ENCODE results near the gene CPZ. TPM values are rescaled to one million over a fixed set of nuclear protein-coding genes. Genes with fewer than 3 reads are reported as not detected.

CPZ gene
- total RNA-seq, 6 experiments from 2014 or later, result 1.9 to 3.5 (median 2.5) TPM

GRCh38 chr4:8642651-8643321 is 50.2 kb downstream of the CPZ start:
- no peak overlapping the region for H3K27ac Mint-ChIP-seq
- DNase-seq, result no peak
- H3K9me3 Mint-ChIP-seq, result no peaks in the 10 kb centered on the region
- TF ChIP-seq CTCF (IDR thresholded peaks at IDR 0.05), result no peak
- no peak overlapping the region for H3K4me3 Mint-ChIP-seq
- peaks cover 34% of the 10 kb centered on the region for H3K27me3 Mint-ChIP-seq (ENCODE audit: insufficient read depth)
- no peaks in the 10 kb centered on the region for H3K4me1 Mint-ChIP-seq (ENCODE audit: low read depth)
- H3K36me3 Mint-ChIP-seq (ENCODE audit: low read depth), result no peaks in the 10 kb centered on the region

GRCh38 chr4:8643441-8643840 is 50.9 kb downstream of the CPZ start:
- no peak overlapping the region for H3K27ac Mint-ChIP-seq

GRCh38 chr4:8643986-8644385 is 51.4 kb downstream of the CPZ start:
- H3K27me3 Mint-ChIP-seq (ENCODE audit: insufficient read depth), result peaks cover 31% of the 10 kb centered on the region
- H3K36me3 Mint-ChIP-seq (ENCODE audit: low read depth), result no peaks in the 10 kb centered on the region
- no peaks in the 10 kb centered on the region for H3K9me3 Mint-ChIP-seq

More at GRCh38 chr4:8643441-8643840, 50.9 kb downstream of the CPZ start:
- no peaks in the 10 kb centered on the region for H3K4me1 Mint-ChIP-seq (ENCODE audit: low read depth)
- H3K9me3 Mint-ChIP-seq, result no peaks in the 10 kb centered on the region
- H3K4me3 Mint-ChIP-seq, result no peak overlapping the region
- DNase-seq, result no peak
- TF ChIP-seq CTCF (IDR thresholded peaks at IDR 0.05), result no peak
- peaks cover 31% of the 10 kb centered on the region for H3K27me3 Mint-ChIP-seq (ENCODE audit: insufficient read depth)
- H3K36me3 Mint-ChIP-seq (ENCODE audit: low read depth), result no peaks in the 10 kb centered on the region

DNA sequence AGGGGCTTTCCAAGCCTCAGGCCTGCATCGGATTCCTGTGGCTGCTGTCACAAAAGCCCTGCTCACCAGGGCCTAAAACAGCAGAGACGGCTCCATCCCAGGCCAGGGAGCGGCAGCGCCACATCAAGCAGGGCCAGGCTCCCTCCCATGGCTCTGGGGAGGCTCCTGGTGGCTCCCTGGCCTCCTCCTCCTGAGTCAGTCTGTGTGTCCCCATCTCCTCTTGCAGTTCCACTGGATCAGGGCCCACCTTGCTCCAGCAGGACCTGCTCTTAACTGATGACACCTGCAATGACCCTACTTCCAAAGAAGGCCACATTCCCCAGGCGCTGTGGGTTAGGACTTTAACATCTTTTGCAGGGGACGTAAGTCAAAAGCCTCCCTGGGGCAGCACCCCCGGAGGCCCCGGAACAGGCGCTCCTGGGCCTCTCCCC is 51.9 kb downstream of the CPZ start:
- Mint-ChIP-seq H3K9me3 (no peaks in the 10 kb centered on the region), H3K4me1 (ENCODE audit: low read depth) (no peaks in the 10 kb centered on the region), H3K27me3 (ENCODE audit: insufficient read depth) (peaks cover 33% of the 10 kb centered on the region), H3K36me3 (ENCODE audit: low read depth) (no peaks in the 10 kb centered on the region), H3K27ac (no peak overlapping the region), H3K4me3 (no peak overlapping the region)
- no peak for TF ChIP-seq CTCF (IDR thresholded peaks at IDR 0.05)
- DNase-seq, result no peak

More at GRCh38 chr4:8643986-8644385, 51.4 kb downstream of the CPZ start:
- H3K27ac Mint-ChIP-seq, result no peak overlapping the region
- H3K4me1 Mint-ChIP-seq (ENCODE audit: low read depth), result no peaks in the 10 kb centered on the region
- no peak overlapping the region for H3K4me3 Mint-ChIP-seq
- DNase-seq, result no peak
- TF ChIP-seq CTCF (IDR thresholded peaks at IDR 0.05), result no peak

GRCh38 chr4:8644966-8645752 is 52.6 kb downstream of the CPZ start:
- no peak for DNase-seq
- Mint-ChIP-seq H3K4me3 (no peak overlapping the region), H3K9me3 (no peaks in the 10 kb centered on the region), H3K27me3 (ENCODE audit: insufficient read depth) (peaks cover 32% of the 10 kb centered on the region), H3K27ac (no peak overlapping the region), H3K4me1 (ENCODE audit: low read depth) (no peaks in the 10 kb centered on the region), H3K36me3 (ENCODE audit: low read depth) (no peaks in the 10 kb centered on the region)
- TF ChIP-seq CTCF (IDR thresholded peaks at IDR 0.05), result no peak
